Measurements from ENCODE around the gene FDXR. TPM values are rescaled to one million over a fixed set of nuclear protein-coding genes. Genes with fewer than 3 reads are reported as not detected.

FDXR gene
- total and polyA plus RNA-seq, 9 of the 15 experiments (the other 6 are each of a cell fraction or from before 2014, with no cell fraction given): 0.89 to 70.7 (median 30.9) TPM

DNA sequence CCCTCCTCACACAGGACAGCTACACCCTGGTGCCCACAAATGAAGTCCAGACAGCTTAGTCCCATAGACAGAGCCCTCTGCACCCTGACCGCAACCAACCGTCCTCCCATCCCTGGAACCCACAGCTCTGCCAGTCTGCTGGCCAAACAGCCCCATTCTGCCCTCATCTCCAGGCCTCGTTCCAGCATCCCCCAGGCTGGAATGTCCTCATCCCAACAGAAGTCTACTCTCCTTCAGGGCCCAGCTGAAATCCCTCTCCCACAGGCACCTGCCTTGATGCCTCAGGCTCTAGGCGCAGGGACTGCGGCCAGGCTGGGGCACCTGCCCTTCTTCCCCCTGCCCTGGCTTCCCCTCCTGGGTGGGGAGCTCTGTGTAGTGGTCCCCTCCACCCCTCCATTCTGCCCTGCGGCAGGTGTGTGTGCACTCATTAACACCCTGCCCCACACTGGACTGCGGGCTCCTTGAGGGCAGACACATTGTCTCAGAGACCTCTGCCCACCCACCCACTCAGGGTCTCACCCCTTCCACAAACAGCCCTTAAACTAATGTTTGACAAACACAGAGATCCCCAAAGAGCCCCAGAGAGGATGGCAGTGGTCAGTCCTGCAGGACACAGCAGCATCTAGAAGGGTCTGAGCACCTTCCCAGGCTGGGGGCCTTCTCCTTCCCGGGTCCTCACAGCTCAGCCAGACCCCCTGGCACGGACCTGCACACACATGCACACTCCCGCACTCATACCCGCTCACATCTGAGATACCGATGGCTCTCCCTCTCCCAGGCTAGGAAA lies 13.9 kb downstream of the FDXR start (continued):
- TF ChIP-seq, protein P1, sequence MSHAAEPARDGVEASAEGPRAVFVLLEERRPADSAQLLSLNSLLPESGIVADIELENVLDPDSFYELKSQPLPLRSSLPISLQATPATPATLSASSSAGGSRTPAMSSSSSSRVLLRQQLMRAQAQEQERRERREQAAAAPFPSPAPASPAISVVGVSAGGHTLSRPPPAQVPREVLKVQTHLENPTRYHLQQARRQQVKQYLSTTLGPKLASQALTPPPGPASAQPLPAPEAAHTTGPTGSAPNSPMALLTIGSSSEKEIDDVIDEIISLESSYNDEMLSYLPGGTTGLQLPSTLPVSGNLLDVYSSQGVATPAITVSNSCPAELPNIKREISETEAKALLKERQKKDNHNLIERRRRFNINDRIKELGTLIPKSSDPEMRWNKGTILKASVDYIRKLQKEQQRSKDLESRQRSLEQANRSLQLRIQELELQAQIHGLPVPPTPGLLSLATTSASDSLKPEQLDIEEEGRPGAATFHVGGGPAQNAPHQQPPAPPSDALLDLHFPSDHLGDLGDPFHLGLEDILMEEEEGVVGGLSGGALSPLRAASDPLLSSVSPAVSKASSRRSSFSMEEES (CRISPR knock-in tag; IDR thresholded peaks at IDR 0.05): no peak
- TF ChIP-seq, protein P2, sequence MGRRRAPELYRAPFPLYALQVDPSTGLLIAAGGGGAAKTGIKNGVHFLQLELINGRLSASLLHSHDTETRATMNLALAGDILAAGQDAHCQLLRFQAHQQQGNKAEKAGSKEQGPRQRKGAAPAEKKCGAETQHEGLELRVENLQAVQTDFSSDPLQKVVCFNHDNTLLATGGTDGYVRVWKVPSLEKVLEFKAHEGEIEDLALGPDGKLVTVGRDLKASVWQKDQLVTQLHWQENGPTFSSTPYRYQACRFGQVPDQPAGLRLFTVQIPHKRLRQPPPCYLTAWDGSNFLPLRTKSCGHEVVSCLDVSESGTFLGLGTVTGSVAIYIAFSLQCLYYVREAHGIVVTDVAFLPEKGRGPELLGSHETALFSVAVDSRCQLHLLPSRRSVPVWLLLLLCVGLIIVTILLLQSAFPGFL (CRISPR knock-in tag; IDR thresholded peaks at IDR 0.05): no peak
- TF ChIP-seq ZNF316 (IDR thresholded peaks at IDR 0.05) (no peak), HSF4 (CRISPR knock-in tag; IDR thresholded peaks at IDR 0.05; ENCODE audit: borderline replicate concordance) (no peak), SMAD4 (CRISPR knock-in tag; conservative IDR thresholded peaks at IDR 0.05) (no peak), DACH1 (IDR thresholded peaks at IDR 0.05; ENCODE audit: partially characterized antibody) (no peak), ARHGAP35 (IDR thresholded peaks at IDR 0.05; ENCODE audit: partially characterized antibody) (no peak), GABPB1 (CRISPR knock-in tag; IDR thresholded peaks at IDR 0.05) (no peak), CBX3 (IDR thresholded peaks at IDR 0.05; ENCODE audit: borderline replicate concordance in 1 of 2, low read length in 2 of 2) (no peak), SMARCB1 (IDR thresholded peaks at IDR 0.05; ENCODE audit: insufficient read length, low read depth) (no peak)
- TF ChIP-seq, protein P3, sequence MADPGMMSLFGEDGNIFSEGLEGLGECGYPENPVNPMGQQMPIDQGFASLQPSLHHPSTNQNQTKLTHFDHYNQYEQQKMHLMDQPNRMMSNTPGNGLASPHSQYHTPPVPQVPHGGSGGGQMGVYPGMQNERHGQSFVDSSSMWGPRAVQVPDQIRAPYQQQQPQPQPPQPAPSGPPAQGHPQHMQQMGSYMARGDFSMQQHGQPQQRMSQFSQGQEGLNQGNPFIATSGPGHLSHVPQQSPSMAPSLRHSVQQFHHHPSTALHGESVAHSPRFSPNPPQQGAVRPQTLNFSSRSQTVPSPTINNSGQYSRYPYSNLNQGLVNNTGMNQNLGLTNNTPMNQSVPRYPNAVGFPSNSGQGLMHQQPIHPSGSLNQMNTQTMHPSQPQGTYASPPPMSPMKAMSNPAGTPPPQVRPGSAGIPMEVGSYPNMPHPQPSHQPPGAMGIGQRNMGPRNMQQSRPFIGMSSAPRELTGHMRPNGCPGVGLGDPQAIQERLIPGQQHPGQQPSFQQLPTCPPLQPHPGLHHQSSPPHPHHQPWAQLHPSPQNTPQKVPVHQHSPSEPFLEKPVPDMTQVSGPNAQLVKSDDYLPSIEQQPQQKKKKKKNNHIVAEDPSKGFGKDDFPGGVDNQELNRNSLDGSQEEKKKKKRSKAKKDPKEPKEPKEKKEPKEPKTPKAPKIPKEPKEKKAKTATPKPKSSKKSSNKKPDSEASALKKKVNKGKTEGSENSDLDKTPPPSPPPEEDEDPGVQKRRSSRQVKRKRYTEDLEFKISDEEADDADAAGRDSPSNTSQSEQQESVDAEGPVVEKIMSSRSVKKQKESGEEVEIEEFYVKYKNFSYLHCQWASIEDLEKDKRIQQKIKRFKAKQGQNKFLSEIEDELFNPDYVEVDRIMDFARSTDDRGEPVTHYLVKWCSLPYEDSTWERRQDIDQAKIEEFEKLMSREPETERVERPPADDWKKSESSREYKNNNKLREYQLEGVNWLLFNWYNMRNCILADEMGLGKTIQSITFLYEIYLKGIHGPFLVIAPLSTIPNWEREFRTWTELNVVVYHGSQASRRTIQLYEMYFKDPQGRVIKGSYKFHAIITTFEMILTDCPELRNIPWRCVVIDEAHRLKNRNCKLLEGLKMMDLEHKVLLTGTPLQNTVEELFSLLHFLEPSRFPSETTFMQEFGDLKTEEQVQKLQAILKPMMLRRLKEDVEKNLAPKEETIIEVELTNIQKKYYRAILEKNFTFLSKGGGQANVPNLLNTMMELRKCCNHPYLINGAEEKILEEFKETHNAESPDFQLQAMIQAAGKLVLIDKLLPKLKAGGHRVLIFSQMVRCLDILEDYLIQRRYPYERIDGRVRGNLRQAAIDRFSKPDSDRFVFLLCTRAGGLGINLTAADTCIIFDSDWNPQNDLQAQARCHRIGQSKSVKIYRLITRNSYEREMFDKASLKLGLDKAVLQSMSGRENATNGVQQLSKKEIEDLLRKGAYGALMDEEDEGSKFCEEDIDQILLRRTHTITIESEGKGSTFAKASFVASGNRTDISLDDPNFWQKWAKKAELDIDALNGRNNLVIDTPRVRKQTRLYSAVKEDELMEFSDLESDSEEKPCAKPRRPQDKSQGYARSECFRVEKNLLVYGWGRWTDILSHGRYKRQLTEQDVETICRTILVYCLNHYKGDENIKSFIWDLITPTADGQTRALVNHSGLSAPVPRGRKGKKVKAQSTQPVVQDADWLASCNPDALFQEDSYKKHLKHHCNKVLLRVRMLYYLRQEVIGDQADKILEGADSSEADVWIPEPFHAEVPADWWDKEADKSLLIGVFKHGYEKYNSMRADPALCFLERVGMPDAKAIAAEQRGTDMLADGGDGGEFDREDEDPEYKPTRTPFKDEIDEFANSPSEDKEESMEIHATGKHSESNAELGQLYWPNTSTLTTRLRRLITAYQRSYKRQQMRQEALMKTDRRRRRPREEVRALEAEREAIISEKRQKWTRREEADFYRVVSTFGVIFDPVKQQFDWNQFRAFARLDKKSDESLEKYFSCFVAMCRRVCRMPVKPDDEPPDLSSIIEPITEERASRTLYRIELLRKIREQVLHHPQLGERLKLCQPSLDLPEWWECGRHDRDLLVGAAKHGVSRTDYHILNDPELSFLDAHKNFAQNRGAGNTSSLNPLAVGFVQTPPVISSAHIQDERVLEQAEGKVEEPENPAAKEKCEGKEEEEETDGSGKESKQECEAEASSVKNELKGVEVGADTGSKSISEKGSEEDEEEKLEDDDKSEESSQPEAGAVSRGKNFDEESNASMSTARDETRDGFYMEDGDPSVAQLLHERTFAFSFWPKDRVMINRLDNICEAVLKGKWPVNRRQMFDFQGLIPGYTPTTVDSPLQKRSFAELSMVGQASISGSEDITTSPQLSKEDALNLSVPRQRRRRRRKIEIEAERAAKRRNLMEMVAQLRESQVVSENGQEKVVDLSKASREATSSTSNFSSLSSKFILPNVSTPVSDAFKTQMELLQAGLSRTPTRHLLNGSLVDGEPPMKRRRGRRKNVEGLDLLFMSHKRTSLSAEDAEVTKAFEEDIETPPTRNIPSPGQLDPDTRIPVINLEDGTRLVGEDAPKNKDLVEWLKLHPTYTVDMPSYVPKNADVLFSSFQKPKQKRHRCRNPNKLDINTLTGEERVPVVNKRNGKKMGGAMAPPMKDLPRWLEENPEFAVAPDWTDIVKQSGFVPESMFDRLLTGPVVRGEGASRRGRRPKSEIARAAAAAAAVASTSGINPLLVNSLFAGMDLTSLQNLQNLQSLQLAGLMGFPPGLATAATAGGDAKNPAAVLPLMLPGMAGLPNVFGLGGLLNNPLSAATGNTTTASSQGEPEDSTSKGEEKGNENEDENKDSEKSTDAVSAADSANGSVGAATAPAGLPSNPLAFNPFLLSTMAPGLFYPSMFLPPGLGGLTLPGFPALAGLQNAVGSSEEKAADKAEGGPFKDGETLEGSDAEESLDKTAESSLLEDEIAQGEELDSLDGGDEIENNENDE (IDR thresholded peaks at IDR 0.05; ENCODE audit: low read depth, low read length): no peak
- TF ChIP-seq, protein P4, sequence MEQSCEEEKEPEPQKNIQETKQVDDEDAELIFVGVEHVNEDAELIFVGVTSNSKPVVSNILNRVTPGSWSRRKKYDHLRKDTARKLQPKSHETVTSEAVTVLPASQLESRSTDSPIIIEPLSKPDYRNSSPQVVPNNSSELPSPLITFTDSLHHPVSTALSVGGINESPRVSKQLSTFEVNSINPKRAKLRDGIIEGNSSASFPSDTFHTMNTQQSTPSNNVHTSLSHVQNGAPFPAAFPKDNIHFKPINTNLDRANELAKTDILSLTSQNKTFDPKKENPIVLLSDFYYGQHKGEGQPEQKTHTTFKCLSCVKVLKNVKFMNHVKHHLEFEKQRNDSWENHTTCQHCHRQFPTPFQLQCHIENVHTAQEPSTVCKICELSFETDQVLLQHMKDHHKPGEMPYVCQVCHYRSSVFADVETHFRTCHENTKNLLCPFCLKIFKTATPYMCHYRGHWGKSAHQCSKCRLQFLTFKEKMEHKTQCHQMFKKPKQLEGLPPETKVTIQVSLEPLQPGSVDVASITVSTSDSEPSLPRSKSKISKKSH (CRISPR knock-in tag; IDR thresholded peaks at IDR 0.05): no peak
